ENCODE measurements around the gene ENDOD1. TPM values are rescaled to one million over a fixed set of nuclear protein-coding genes. Genes with fewer than 3 reads are reported as not detected.

The ENDOD1 gene
- total RNA-seq, 2 experiments from 2014 or later: 13.0 to 14.1 TPM

GRCh38 chr11:95157824-95158223 lies 68.2 kb downstream of the ENDOD1 start:
- POLR2A ChIA-PET: no interaction called here
- Mint-ChIP-seq H3K4me3 (no peak overlapping the region), H3K4me1 (ENCODE audit: low read depth) (peaks cover 29% of the 10 kb centered on the region), H3K36me3 (ENCODE audit: low read depth) (peaks cover 9% of the 10 kb centered on the region), H3K27me3 (no peaks in the 10 kb centered on the region), H3K9me3 (peaks cover 4% of the 10 kb centered on the region), H3K27ac (peak overlapping the region; percentile 70)
- intact Hi-C loops (cut with micrococcal nuclease): no loop called here
- ATAC-seq: peak; percentile 53
- CTCF ChIA-PET: interaction anchor here (0.7 to 13.8 kb wide), 8 partner anchors 45 to 607 kb away, joined by 3 to 294 read pairs (median 4); partner anchors contain the start of gene SRSF8
- no peak for TF ChIP-seq CTCF (IDR thresholded peaks at IDR 0.05)
- DNase-seq: peak; percentile 29

GRCh38 chr11:95161248-95161647 lies 71.6 kb downstream of the ENDOD1 start:
- no peak for TF ChIP-seq CTCF (IDR thresholded peaks at IDR 0.05)
- intact Hi-C loops (cut with micrococcal nuclease): no loop called here
- peaks cover 11% of the 10 kb centered on the region for H3K36me3 Mint-ChIP-seq (ENCODE audit: low read depth)
- H3K4me3 Mint-ChIP-seq: no peak overlapping the region
- no peak for DNase-seq
- ChIA-PET POLR2A (no interaction called here), CTCF (interaction anchor here (0.9 to 10.9 kb wide), 3 partner anchors 7 to 544 kb away, joined by 3 to 53 read pairs (median 3); no protein-coding TSS in a partner anchor)
- H3K4me1 Mint-ChIP-seq (ENCODE audit: low read depth): peaks cover 32% of the 10 kb centered on the region
- no peak overlapping the region for H3K27ac Mint-ChIP-seq
- no peaks in the 10 kb centered on the region for H3K27me3 Mint-ChIP-seq
- ATAC-seq: no peak
- H3K9me3 Mint-ChIP-seq: peaks cover 4% of the 10 kb centered on the region

GRCh38 chr11:95163106-95163505 lies 73.5 kb downstream of the ENDOD1 start:
- peaks cover 2% of the 10 kb centered on the region for H3K9me3 Mint-ChIP-seq
- H3K27ac Mint-ChIP-seq: peak overlapping the region; percentile 32
- ATAC-seq (no peak), DNase-seq (no peak)
- peaks cover 22% of the 10 kb centered on the region for H3K4me1 Mint-ChIP-seq (ENCODE audit: low read depth)
- H3K36me3 Mint-ChIP-seq (ENCODE audit: low read depth): peaks cover 10% of the 10 kb centered on the region
- H3K4me3 Mint-ChIP-seq: no peak overlapping the region
- ChIA-PET POLR2A (no interaction called here), CTCF (interaction anchor here (0.7 to 10.9 kb wide), 3 partner anchors 9 to 542 kb away, joined by 3 to 53 read pairs (median 3); no protein-coding TSS in a partner anchor)
- H3K27me3 Mint-ChIP-seq: no peaks in the 10 kb centered on the region
- intact Hi-C loops (cut with micrococcal nuclease): no loop called here
- no peak for TF ChIP-seq CTCF (IDR thresholded peaks at IDR 0.05)

- no peak for ATAC-seq
- Mint-ChIP-seq H3K4me1 (ENCODE audit: low read depth) (peaks cover 17% of the 10 kb centered on the region), H3K27me3 (no peaks in the 10 kb centered on the region), H3K9me3 (no peaks in the 10 kb centered on the region), H3K36me3 (ENCODE audit: low read depth) (peaks cover 7% of the 10 kb centered on the region), H3K27ac (peak overlapping the region; percentile 25), H3K4me3 (no peak overlapping the region)
- no peak for TF ChIP-seq CTCF (IDR thresholded peaks at IDR 0.05)
- intact Hi-C loops (cut with micrococcal nuclease): no loop called here
- ChIA-PET CTCF (interaction anchor here (0.8 to 10.9 kb wide), 3 partner anchors 11 to 582 kb away, joined by 3 to 53 read pairs (median 10); no protein-coding TSS in a partner anchor), POLR2A (no interaction called here)
- no peak for DNase-seq
Observed at GRCh38 chr11:95165638-95166037, 76.0 kb downstream of the ENDOD1 start.

GRCh38 chr11:95166781-95167180 lies 77.1 kb downstream of the ENDOD1 start:
- H3K4me1 Mint-ChIP-seq (ENCODE audit: low read depth): peaks cover 17% of the 10 kb centered on the region
- no peak for ATAC-seq
- DNase-seq: no peak
- H3K9me3 Mint-ChIP-seq: no peaks in the 10 kb centered on the region
- ChIA-PET CTCF (interaction anchor here (3.4 to 10.9 kb wide), 2 partner anchors 12 to 538 kb away, joined by 10 to 53 read pairs; no protein-coding TSS in a partner anchor), POLR2A (no interaction called here)
- TF ChIP-seq CTCF (IDR thresholded peaks at IDR 0.05): no peak
- no peak overlapping the region for H3K27ac Mint-ChIP-seq
- peaks cover 3% of the 10 kb centered on the region for H3K36me3 Mint-ChIP-seq (ENCODE audit: low read depth)
- no peak overlapping the region for H3K4me3 Mint-ChIP-seq
- intact Hi-C loops (cut with micrococcal nuclease): no loop called here
- H3K27me3 Mint-ChIP-seq: no peaks in the 10 kb centered on the region
